HepG2 (cell line): Measurements from ENCODE around the gene SYT1. TPM values are rescaled to one million over a fixed set of nuclear protein-coding genes. Genes with fewer than 3 reads are reported as not detected.

Source experiments
- ATAC-seq: fragments of 200-7000 bp; cut with Tn5 transposase; 3 replicates; pipeline ENCODE4 v1.9.1; 2020; ENCODE audit warnings: mild to moderate bottlenecking, moderate library complexity
- BruUV-seq: library from RNA; stranded (reverse); fragments of 400-500 nt; replicated peaks from 2 replicates; lab custom pipeline; 2021; lab: Mats Ljungman, UMichigan
- CTCF ChIA-PET: fragments of 300-600 bp; formaldehyde crosslinking; extraction: SDS; loops from one replicate; lab custom pipeline; 2021; ENCODE audit warnings: low total read pairs, inconsistent platforms, low intra/inter-chr PET ratio; lab: Yijun Ruan, JAX
- POLR2A ChIA-PET: fragments of 350-600 bp; sonication (Branson Sonifier 250); formaldehyde crosslinking; loops from one replicate; lab custom pipeline; 2020; ENCODE audit warnings: antibody characterized with exemption, inconsistent platforms; lab: Yijun Ruan, JAX
- DNase-seq: peaks from one replicate; pipeline ENCODE4 v3.0.0-alpha.2; 2015; ENCODE audit warnings: low spot score
- FAIRE-seq: peaks from 3 replicates; lab custom pipeline; 2011; peaks lifted over from hg19 to GRCh38; lab: Jason Lieb, UNC
- H2AFZ ChIP-seq: one replicate; pipeline ENCODE4 v1.6.1; 2011; ENCODE audit warnings: low read length, inconsistent platforms
- H3K27ac ChIP-seq: fragments of 300-600 bp; 3 replicates; pipeline ENCODE4 v1.8.0; 2011; ENCODE audit warnings: mixed run types, mild to moderate bottlenecking, mixed read lengths, low read length, inconsistent platforms; ENCODE audit not compliant: insufficient read depth; ENCODE audit errors: extremely low read length
- H3K27me3 ChIP-seq, 2 experiments: fragments of 200-600 bp in 1 of 2; 2 replicates in 1 of 2; 3 replicates in 1 of 2; pipeline versions ENCODE4 v1.6.0 to v1.8.0; 2011; ENCODE audit warnings: low read length in 2 of 2, mild to moderate bottlenecking in 2 of 2, moderate library complexity in 2 of 2, inconsistent platforms in 1 of 2; ENCODE audit not compliant: insufficient read depth in 2 of 2, control insufficient read depth in 1 of 2
- H3K36me3 ChIP-seq, 2 experiments: fragments of 200-600 bp in 1 of 2; replicated peaks in 1 of 2; 2 replicates in 1 of 2; 3 replicates in 1 of 2; pipeline versions ENCODE4 v1.5.1 to v1.8.0; 2011; ENCODE audit warnings: low read length in 2 of 2, inconsistent platforms in 1 of 2; ENCODE audit not compliant: insufficient read depth in 2 of 2, control insufficient read depth in 1 of 2
- H3K4me1 ChIP-seq: 2 replicates; pipeline ENCODE4 v1.5.1; 2012; ENCODE audit warnings: low read length, inconsistent platforms; ENCODE audit not compliant: insufficient read depth
- H3K4me2 ChIP-seq: 2 replicates; pipeline ENCODE4 v1.6.0; 2011; ENCODE audit warnings: low read depth, low read length, inconsistent platforms
- H3K4me3 ChIP-seq, 3 experiments: fragments of 200-600 bp in 1 of 3; sonication (generic), shearing (Covaris generic) in 1 of 3; replicated peaks in 1 of 3; 2 replicates each; pipeline ENCODE4 v1.5.1; 2011 to 2016; ENCODE audit warnings: low read length in 3 of 3, inconsistent platforms in 2 of 3, low read depth in 2 of 3, mild to moderate bottlenecking in 2 of 3, control low read depth in 1 of 3, mixed read lengths in 1 of 3; ENCODE audit not compliant: insufficient read depth in 1 of 3
- H3K79me2 ChIP-seq: one replicate; pipeline ENCODE4 v1.6.1; 2011; ENCODE audit warnings: low read length, inconsistent platforms; ENCODE audit not compliant: insufficient read depth
- H3K9ac ChIP-seq: 2 replicates; pipeline ENCODE4 v1.6.0; 2011; ENCODE audit warnings: mild to moderate bottlenecking, low read depth, low read length, inconsistent platforms; ENCODE audit not compliant: insufficient read depth
- H3K9me3 ChIP-seq: 2 replicates; pipeline ENCODE4 v1.5.1; 2012; ENCODE audit warnings: mild to moderate bottlenecking, low read length
- H4K20me1 ChIP-seq: 2 replicates; pipeline ENCODE4 v1.6.0; 2011; ENCODE audit warnings: inconsistent platforms, mild to moderate bottlenecking, low read length, moderate library complexity; ENCODE audit not compliant: insufficient read depth
- CBX1 ChIP-seq: IDR thresholded peaks from one replicate; pipeline ENCODE4 v1.6.1; 2016; ENCODE audit warnings: antibody characterized with exemption, low read depth
- CEBPB ChIP-seq: IDR thresholded peaks from 2 replicates; pipeline ENCODE4 v1.6.1; 2011; ENCODE audit warnings: low read depth, low read length, improper control_type of control experiment, borderline replicate concordance
- HDAC1 ChIP-seq: sonication (generic); formaldehyde crosslinking; IDR thresholded peaks from 2 replicates; pipeline ENCODE4 v1.5.1; 2020; ENCODE audit warnings: mild to moderate bottlenecking, missing genetic modification reagents
- KDM6A ChIP-seq: IDR thresholded peaks from 2 replicates; pipeline ENCODE4 v1.6.1; 2016; ENCODE audit warnings: low read depth
- MTF2 ChIP-seq: sonication (generic); formaldehyde crosslinking; IDR thresholded peaks from 2 replicates; pipeline ENCODE4 v1.5.0; 2020; ENCODE audit warnings: missing genetic modification reagents, borderline replicate concordance
- NCOR1 ChIP-seq: fragments of 200-600 bp; sonication (generic); IDR thresholded peaks from 2 replicates; pipeline ENCODE4 v1.7.0; 2017; ENCODE audit warnings: antibody characterized with exemption, low read length, borderline replicate concordance
- NFE2 ChIP-seq: sonication (generic); formaldehyde crosslinking; IDR thresholded peaks from 2 replicates; pipeline ENCODE4 v1.4.0; 2020; ENCODE audit warnings: missing genetic modification reagents
- PHF20 ChIP-seq: sonication (generic); formaldehyde crosslinking; IDR thresholded peaks from 2 replicates; pipeline ENCODE4 v1.5.0; 2020; ENCODE audit warnings: mild to moderate bottlenecking, missing genetic modification reagents
- SRSF1 ChIP-seq: fragments of 200-400 bp; formaldehyde crosslinking; optimal IDR thresholded peaks from 2 replicates; pipeline ENCODE3; 2017; ENCODE audit warnings: mild to moderate bottlenecking, low read depth, low read length, moderate library complexity
- STAG1 ChIP-seq: sonication (generic); formaldehyde crosslinking; IDR thresholded peaks from 2 replicates; pipeline ENCODE4 v1.4.0; 2020; ENCODE audit warnings: missing genetic modification reagents
- WGBS: methylation state at CpG from one replicate; pipeline ENCODE4 v1.1.6; 2017; ENCODE audit warnings: low lambda C conversion rate; 5-methylcytosine and 5-hydroxymethylcytosine counted together
- in situ Hi-C: cut with HindIII; loops from 2 replicates; pipeline ENCODE4 v1.10.0; 2017; ENCODE audit warnings: low pct_unique_long_range_greater_than_20kb; ENCODE audit not compliant: extremely low pct_ligation_motif_present
- intact Hi-C: fragments of 100-400 bp; cut with micrococcal nuclease; formaldehyde crosslinking; loops from one replicate; pipeline ENCODE4 v1.10.0; 2022; ENCODE audit not compliant: unreplicated experiment
- polyA plus RNA-seq, 8 experiments: library from polyadenylated mRNA; depleted of rRNA in 3 of 8; stranded (reverse) in 7 of 8; unstranded in 1 of 8; fragments of >200 nt; fragmentation: Illumina TruSeq in 4 of 8; extraction: Trizol in 4 of 8; gene quantifications; 2 replicates each; pipeline versions ENCODE4 v1.2.1 to v1.2.3, GENCODE V29; 2011 to 2016; ENCODE audit warnings: low read depth in 4 of 8, missing spikeins in 1 of 8, mixed read lengths in 1 of 8; ENCODE audit not compliant: insufficient read depth in 1 of 8
- total RNA-seq, 5 experiments: library from RNA; depleted of rRNA; stranded (reverse); fragments of >200 nt; fragmentation: Illumina TruSeq; extraction: Trizol; gene quantifications; 2 replicates each; pipeline ENCODE4 v1.2.3, GENCODE V29; 2016; ENCODE audit warnings: low read depth in 1 of 5

Gene SYT1
- total and polyA plus RNA-seq, 2 of the 13 experiments (the other 11 are each of a cell fraction or from before 2014, with no cell fraction given), result not detected

GRCh38 chr12:79301181-79301580 lies 436.6 kb downstream of the SYT1 start:
- no peaks in the 10 kb centered on the region for H3K36me3 ChIP-seq
- peaks cover 21% of the 10 kb centered on the region for H3K4me1 ChIP-seq
- intact Hi-C loops (no loop called here), in situ Hi-C loops (no loop called here)
- no peak overlapping the region for H3K27ac ChIP-seq
- H3K9me3 ChIP-seq, result no peaks in the 10 kb centered on the region
- H3K79me2 ChIP-seq, result no peaks in the 10 kb centered on the region
- FAIRE-seq, result no peak
- POLR2A ChIA-PET, result no interaction called here
- 33% methylated on average over 3 of the region's 3 CpGs for WGBS
- no TSS peak for BruUV-seq
- CTCF ChIA-PET, result no interaction called here
- no peak for TF ChIP-seq HDAC1
- TF ChIP-seq PHF20 (CRISPR knock-in tag), result no peak
- TF ChIP-seq CEBPB, result peak; percentile 58; the same call in 1 of the 2 replicates
- no peak for TF ChIP-seq NCOR1
- DNase-seq, result no peak
- no peaks in the 10 kb centered on the region for H4K20me1 ChIP-seq
- no peaks in the 10 kb centered on the region; a peak in 1 of 5 replicates for H3K27me3 ChIP-seq
- no peak overlapping the region for H3K9ac ChIP-seq
- H2AFZ ChIP-seq, result no peak overlapping the region
- H3K4me2 ChIP-seq, result no peak overlapping the region
- no peak overlapping the region for H3K4me3 ChIP-seq
- no peak for ATAC-seq

DNA sequence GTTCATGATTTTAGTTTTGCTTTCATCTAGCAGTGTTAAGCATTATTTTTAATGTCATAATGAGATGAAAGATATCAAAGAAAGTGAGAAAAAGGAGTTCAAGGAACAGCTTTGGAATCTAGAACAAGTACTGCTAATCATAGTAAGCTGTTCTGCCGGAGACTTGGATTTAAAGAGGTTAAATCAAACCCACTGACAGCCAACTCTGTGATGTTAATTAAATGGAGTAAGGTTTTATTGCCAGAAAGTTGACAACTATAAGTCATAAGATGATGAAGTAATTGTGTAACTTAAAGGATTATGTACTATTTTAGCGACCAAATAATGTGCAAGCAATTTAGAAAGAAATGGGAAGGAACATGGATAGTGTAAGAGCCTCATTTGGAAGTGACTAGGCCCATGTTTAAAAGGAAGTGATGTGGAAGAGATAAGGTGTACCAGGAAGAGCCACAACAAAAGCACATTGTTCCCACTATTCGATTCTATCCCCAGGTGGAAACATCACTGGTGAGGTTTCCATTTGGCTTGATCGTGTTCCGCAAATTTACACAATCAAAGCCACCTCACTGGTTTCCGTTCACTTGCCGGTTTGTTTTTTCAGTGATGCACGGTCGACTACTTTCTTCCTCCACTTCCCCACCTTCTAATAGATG lies 437.7 kb downstream of the SYT1 start:
- no peaks in the 10 kb centered on the region for H3K36me3 ChIP-seq
- FAIRE-seq, result no peak
- ChIA-PET POLR2A (no interaction called here), CTCF (no interaction called here)
- H3K4me1 ChIP-seq, result peaks cover 21% of the 10 kb centered on the region
- H3K27me3 ChIP-seq, result no peaks in the 10 kb centered on the region
- intact Hi-C loops, result no loop called here
- no peaks in the 10 kb centered on the region for H3K9me3 ChIP-seq
- TF ChIP-seq CBX1 (no peak), NFE2 (no peak), SRSF1 (no peak), STAG1 (no peak), KDM6A (CRISPR knock-in tag) (no peak), MTF2 (CRISPR knock-in tag) (no peak)
- H3K4me2 ChIP-seq, result no peak overlapping the region
- 55% methylated on average over 9 of the region's 9 CpGs for WGBS
- no peak overlapping the region for H2AFZ ChIP-seq
- H3K4me3 ChIP-seq, result no peak overlapping the region
- H3K79me2 ChIP-seq, result no peaks in the 10 kb centered on the region
- no peak for DNase-seq
- in situ Hi-C loops, result no loop called here
- no peak overlapping the region for H3K9ac ChIP-seq
- no TSS peak for BruUV-seq
- H4K20me1 ChIP-seq, result no peaks in the 10 kb centered on the region
- no peak for ATAC-seq
- no peak overlapping the region for H3K27ac ChIP-seq
